Measurements from ENCODE around the gene NACC2. TPM values are rescaled to one million over a fixed set of nuclear protein-coding genes. Genes with fewer than 3 reads are reported as not detected.

Gene NACC2
- total RNA-seq, 1 donor from 2014 or later, result 36.0 TPM

DNA sequence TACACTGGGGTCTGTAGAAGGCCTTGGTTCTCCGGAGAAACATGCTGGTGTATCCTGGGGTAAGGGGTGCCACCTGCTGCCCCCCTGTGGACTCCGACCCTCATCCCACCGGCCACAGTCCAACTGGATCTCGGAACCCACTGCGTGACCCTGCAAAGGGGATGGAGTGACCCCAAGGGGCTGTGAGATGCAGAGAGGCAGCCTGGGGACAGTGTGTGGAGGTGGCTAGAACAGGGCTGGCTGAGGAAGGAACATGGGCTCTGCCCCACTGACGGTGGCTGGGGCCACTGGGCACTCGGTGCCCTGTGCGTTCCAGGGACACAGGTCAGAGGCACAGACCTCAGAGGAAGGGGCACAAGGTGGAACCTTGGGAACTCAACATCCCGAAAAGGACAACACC is 2.3 kb downstream of the NACC2 start:
- no peak for DNase-seq (ENCODE audit: low spot score)

DNA sequence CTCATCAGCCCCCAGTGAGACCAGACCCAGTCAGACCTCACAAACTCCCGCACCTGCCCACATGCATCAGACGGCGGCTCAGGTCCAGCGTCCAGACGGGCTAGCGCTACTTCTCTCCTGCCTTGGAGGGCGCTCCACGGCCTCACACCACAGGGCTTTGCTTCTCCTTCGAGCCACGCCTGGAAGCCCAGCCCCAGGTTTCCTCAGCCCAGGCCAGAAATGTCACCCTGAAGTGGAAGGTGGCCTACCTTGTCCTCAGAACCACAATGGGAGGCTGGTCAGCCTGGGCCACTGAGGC is 2.8 kb downstream of the NACC2 start:
- no peak for DNase-seq (ENCODE audit: low spot score)

DNA sequence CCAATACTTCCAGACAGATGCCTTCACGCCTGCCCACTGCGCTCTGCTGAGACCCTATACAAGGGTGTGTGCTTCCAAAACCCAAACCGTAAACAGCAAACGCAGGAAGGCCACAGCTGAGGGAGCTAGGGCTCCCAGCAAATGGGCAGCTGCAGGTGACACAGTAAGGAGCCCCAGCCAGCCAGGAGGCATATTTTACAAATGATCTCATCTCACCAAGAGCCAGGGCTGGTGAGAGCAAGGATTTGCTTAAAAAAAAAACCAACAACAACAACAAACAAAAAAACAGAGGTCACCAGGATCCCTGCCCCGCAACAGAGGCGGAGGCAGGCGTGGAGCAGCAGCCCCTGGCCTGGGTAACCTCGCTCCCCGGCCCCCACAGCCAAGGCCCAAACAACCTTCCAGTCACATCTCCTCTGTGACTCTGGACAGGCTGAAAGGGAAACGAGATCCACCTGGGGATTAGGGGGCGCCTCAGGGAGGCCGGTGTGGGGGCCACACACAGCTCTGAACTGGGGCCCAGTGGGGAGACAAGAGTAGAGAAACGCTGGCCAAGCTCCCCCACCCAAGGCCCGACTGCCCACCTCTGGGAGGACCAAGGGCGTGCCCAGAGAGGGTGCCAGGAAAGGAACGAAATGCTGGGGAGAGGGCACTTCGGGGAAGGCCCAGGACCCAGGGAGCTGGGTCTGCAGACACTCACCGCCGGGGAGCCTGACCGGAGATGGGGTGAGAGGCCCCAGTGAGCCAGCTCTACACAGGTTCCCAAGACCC is 3.3 kb downstream of the NACC2 start:
- DNase-seq (ENCODE audit: low spot score), result no peak

DNA sequence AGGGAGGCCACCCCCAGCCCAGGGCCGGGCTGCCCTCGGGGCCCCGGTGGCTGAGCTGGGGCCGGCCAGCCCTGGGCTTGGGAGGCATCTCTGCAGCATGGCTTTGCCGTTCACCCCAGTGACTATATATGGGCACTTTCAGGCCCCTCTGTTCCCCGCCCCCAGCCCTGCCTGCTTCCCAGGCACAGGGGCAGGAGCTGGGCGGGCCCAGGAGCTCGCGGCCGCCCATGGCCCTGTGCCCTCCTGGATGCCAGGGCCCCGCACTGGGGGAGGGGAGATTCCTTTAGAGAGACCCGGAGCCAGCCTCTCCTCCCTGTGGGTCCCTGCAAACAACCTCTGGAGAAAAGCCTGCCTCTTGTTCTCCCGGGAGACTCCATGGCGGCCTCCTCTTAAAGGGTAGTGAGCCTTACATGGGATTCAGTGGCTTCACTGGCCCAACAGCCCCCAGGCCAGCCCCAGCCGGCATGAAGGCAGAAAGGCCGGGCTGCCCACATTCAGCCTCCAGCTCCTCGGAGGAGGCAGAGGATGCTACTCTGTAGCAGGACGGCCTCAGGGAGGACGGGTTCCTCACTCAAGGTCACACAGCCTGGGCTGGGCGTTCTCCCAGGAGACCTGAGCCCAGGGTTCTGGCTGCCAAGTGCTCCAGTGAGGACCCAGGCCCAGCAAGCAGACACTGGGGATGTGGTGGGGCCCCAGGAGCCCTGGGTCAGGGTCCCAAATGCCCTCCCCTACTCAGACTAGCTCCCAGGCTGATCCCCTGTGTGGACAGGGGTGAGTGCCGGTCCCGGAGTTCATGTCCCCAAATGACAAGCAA is 4.1 kb downstream of the NACC2 start:
- no peak for DNase-seq (ENCODE audit: low spot score)

DNA sequence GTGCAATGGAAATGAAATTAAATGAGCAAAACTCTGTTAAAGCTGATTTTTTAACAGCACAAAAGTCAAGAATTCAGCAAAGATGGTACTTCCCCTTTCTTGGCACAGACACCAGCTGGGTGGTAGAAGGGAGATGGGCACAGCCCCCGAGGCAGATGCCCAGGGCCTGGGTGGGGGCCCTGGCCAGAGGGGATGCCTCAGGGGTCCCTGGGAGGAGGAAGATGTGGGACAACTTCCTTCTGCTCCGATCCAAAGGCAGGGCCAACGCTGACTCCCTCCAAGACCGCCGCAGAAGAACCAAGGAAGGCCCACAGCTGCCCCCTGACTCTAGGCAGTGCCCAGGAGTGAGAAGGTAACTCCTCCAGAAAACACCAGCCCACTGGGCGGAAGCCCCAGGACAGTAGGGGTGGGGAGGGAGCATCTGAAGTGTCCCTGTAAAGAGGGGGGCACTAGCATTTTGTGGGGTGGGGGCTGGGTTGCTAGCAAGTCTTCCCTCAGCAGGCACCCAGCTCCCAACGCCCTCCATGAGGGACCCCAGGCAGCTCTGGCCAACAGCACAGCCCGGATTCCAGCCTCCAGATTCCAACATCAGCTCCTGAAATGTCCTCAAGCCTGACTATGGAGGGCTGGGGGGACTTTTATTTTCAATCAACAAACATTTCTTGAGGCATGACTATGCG is 4.9 kb downstream of the NACC2 start:
- no peak for DNase-seq (ENCODE audit: low spot score)

DNA sequence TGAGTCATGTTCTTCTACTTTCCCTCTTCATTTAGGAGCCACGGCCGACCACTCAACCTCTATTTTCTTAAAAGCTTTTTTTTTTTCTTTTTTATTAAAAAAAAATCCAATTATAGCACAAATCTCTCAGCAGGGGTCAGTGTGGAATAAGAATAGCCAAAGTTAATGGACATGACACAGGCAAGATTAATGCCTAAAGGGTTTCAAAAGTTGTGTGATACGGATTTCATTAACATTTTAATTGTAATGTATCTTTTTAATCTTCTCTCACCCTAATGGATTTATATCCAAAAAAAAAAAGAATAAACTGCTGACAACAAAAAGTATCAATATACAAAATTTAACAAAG is 5.4 kb downstream of the NACC2 start:
- DNase-seq (ENCODE audit: low spot score), result no peak

DNA sequence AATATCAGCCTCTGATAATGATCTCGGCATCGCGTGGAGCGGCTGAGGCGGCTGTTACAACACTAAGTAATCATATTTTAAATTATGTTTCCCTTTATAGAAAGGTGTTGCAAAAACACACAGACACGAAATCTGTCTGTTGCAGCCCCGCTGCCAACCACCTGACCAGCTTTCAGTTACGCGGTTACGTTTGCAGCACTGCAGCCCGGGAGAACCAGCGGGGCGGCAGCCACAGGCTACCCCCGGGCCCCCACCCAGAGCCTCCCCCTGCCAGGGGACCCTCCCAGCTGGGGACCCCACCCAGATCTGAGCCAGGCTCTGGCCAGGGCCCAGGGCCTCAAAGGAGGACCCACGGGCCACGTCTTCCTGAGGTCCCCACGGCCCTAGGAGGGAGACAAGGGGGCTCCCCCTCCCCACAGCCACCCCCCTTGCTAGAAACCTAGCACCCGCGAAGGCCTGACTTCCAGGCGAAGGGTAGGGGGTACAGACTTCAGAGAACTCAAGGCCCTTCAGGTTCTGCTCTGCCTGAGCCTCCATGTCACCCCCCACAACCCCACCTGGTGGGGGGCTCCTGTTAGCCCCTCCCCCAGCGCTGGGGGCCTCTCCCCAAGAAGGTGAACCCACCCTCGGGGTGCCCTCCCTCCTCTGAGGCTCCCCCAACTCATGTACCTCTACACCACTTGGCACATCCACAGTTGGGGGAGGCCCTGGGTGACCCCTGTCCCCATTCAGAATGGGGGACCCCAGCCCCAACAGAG is 6.0 kb downstream of the NACC2 start:
- DNase-seq (ENCODE audit: low spot score), result no peak

DNA sequence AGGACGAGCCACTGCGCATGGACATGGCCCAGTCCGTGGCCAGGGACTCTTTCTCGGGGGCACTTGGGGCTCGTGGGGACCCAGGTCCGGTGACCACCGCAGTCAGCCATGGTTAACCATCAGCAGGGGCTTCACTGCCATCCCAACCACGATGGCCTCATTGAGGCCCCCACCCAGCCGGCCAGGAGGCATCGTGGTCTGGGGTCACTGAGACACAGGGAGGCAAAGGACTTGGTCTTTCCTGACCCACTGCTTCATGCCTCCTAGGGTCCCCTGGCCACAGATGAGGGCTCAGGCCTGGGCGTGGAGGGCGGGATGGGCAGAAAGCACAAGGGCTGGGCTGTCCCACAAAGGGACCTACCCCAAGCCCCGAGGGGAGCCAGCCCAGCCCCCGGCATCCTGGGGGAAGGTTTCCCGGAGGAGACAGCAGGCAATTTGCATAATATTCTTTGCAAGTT is 6.6 kb downstream of the NACC2 start:
- DNase-seq (ENCODE audit: low spot score), result no peak

DNA sequence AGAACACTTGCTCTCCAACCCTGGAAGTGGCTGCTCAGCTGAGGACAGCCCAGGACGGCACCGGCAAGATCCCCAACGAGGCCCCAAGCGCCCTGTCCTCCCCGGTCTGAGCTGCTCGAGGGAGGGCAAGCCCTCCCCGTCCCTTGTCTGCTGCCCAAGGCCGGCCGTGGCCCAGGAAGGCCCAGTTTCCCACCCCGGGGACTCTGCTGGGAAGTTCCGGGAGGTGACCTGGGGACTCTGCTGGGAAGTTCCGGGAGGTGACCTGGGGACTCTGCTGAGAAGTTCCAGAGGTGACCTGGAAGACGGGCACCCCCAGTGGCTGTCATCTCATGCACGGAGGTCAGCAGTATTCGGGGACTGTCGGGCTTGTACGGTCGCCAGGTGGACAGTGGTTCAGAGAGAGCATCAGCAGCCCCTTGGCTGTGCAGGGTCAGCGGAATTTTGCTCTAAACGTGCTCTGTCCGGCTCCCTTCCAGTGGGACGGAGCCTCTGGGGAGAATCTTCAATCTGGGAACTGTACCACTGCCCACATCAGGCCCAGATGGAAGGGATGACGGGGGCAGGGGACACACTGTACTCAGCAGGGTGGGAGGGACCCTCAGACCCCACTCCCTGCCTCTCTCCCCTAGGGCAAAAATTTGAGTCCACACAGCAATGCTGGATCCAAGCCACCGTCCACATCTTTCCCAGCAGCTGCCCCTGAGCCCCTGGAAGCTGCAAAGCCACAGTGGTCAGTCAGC is 7.2 kb downstream of the NACC2 start:
- no peak for DNase-seq (ENCODE audit: low spot score)

DNA sequence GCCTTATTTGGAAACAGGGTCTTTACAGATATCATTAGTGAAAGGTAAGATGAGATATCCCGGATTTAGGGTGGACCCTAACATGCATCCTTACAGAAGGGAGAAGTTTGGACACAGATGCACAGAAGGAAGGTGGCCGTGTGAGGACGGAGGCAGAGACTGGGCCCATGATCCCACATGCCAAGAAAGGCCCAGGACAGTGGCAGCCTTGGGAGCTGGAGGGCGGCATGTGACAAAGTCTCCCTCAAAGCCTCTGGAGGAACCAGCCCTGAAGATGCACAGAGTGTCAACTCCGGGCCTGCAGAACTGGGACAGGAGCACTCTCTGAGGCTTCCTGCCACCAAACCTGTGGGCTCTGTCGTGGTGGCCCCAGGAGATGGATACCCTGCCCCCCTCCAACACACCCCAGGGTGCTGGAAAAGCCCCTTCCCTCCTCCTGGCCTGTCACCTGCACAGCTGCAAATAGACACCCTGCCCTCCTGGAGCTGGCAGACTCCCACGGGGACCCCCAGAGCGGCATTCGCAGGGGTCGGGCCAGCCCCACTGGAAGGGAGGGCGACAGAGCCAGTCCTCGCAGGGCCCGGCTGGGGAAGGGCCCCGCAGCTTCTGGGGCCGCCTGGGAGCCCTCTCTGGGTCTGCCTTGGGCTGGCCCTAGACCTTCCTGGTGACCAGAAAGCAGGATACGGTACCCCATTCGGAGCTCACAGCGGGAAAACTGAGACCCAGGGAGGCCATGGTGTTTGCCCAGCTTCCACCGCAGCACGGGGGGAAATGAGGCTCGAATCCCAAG is 7.9 kb downstream of the NACC2 start:
- DNase-seq (ENCODE audit: low spot score), result no peak

DNA sequence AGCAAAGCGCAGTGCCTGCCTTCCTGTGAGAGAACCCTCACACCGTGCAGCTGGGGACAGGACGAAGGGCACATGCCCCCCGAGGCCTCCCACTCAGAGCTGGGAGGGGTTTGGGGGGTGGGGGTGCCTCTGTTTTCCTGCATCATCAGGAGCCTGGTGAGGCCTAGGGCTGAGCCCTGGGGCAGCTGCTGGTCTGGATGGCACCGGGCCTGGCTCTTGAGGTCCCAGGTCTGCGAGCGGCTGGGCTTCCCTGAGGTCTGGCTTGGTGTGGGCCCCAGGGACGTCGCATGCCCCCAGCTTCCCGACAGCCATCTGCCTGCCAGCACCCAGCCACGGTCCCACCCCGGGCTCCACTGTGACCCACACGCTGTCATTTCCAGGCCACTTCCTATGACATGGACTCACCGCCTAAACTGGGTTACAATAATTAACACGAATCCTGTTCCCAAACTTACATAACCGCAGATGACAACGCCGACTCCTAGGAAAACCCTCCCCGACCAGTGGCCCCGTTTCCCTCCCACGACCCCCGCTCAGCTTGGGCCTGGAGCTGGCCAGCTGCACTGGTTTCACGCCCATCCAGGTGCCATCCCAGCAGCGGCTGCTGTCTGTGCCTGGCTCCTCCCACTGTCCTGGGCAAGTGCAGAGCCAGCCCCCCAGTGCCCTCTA is 8.7 kb downstream of the NACC2 start:
- no peak for DNase-seq (ENCODE audit: low spot score)

DNA sequence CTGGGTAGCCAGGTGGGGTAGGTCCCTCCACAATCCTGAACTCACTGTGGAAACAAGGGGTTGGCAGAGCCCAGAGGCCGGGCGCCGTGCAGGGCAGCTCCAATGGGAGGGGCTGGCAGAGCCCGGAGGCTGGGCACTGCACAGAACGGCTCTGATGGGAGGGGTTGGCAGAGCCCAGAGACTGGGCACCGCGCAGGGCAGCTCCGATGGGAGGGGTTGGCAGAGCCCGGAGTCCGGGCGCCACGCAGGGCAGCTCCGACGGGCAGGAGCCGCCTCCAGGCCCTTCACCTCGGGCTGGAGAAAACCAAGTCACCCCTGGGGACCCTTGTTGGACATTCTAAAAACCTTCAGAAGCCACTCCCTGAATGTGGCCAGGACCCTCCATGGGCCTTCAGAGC is 9.3 kb downstream of the NACC2 start:
- DNase-seq (ENCODE audit: low spot score), result no peak

DNA sequence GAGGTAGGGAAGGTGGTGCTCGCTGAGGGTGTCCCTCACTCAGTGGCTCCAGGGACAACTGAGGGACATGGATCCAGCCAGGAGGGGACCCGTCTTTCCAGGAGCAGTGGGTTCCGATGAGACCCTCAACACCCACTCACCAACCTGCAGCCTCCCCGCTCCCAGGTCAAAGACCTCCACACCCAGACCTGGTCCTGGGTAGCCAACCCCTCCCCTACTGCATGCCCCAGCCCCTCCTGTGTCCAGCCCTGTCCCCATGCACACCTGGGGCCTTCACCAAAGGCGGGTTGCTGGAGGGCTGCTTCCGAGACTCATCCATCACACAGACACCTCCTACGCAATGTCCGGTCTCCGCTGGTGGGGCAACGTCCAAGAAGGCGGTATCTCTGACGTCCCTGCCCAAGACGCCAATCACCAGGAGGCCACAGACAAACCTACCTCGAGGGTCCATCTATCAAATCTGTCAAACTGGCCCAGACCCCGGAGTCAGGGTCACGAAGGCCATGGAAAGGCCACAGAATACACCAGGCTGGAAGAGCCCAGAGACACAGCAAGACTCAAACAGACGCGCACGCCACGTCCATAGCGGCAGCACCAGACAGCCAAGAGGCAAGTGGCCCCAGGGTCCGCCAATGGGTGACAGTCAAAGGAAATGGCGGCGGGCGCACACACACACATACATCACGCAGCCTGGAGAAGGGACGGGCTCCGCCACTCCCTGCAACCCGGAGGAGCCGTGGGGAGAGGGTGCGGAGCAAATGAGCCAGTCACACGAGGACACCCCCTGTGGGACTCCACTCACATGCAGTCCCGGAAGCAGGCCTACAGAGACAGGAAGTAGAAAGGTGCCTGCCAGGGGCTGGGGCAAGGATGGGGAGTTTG is 10.8 kb downstream of the NACC2 start:
- DNase-seq (ENCODE audit: low spot score), result no peak

DNA sequence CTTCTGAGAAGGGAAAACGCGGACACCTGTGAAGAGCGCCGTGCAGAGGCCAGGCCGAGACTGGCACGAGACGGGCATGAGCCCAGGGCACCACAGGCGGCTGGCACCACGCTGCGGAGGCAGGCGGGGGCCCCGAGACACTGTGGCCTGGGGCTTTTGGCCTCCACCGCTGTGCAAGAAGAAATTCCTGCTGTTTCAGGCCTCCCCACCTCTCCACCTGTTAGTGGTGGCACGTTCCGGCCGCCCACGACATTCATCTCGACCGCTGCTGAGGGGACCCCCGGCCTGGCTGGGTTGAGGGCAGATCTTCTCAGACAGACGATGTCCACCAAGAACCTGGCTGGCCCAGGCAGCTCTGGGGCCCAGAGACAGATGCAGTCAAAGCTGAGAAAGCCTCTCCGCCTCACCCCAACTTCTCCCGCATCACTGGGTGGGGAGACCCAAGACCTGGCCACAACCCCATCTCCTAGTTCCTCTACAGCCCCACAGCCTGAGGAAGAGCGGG is 11.5 kb downstream of the NACC2 start:
- DNase-seq (ENCODE audit: low spot score), result no peak

DNA sequence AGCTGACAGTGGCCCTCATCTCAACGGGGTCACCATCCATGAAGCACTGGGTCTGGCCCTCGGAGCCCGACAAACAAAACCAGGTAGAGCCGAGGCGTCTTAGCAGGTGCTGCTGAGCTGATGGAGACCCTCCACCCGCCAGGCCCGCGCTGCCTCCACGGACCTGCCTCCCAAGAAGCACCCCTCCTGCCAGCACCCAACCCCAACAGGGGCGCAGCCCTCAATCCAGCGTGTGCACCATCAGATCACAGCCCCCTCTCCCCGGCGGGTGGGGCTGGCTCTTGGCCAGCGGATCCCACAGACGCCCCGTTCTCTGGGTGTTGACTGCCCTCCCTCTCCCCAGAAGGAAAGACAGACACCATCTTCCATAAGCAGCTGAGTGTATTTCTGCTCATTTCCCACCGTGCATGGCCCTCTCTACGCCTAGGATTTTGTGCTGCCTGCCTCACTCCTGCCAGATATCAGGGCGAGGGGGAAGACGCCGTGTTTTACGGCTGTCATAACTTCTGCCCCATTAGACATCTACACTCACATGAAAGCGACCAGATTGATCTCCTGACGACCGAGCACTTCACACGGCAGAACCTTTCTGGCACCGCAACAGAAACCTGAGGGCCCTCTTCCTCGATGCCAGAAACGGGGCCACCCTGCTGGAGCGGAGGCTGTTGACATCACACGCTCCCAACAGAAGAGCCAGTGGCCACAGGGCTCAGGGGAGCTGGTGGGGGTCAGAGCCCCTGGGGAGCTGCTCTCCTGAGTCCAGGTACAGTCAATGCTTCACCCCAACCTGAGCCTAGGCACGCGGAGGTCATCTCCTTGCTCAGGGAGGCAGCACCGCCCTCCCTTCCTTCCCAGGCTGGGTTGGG is 12.4 kb downstream of the NACC2 start:
- no peak for DNase-seq (ENCODE audit: low spot score)

DNA sequence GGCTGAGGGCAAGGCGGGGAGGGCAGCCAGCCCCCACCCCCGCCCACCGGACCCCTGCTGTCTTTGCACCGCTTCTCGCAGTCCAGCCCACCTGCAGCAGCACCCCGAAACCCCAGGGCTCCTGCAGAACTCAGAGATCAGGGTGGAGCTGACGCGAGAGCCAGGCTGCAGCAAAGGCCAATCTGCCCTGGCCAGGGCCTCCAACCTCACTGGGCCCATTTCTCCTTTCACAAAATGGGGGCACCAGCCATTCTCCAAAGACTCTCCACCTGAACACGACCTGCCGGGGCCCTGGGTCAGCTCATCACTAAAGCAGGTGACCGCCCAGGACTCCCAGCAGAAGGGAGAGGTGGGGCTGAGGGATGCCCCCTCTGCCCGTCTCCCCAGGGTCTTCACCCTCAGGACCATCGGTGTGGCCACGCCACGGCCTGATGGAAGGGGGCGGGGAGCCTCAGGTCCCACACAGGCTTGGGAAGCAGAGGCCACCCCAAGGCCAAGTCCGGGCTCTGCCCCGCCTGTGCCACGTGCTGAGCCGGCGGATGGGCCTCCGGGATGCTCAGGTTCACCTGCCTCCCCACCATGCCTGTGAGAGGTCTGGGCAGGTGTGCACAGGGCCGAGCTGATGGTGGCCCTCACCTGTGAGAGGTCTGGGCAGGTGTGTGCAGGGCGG is 13.1 kb downstream of the NACC2 start:
- no peak for DNase-seq (ENCODE audit: low spot score)

DNA sequence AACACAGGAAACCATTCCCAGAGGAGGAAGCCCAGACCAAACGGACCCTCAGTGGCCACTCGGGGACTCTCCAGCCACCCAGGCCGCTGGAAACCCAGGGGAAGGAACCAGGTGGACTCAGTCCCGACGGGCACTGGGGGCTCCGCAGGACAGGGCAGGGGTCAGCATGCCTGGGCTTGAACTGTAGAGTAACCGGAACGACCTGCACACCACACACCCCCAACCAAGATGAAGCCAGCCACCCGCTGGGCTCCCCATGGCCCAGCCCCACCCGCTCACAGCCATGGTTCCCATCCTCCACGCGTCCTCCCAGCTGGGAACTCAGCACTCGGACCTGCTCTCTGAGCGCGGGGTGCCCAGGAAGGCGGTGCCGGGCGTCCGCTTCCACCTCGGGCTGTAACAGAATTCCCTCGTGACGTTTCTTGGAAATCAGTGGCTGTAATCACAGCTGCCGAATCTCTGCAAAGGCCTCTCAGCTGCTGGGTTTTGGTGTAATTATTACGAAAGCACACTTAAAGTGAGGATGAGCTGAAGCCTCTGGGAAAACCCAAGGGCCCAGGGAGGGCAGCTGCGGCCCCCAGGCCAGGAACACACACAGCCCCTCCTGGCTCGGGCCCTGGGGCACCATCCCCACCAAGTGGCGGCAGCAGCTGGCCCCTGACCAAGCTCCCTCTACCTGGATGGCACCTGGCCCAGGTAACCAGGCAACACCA is 13.8 kb downstream of the NACC2 start:
- DNase-seq (ENCODE audit: low spot score), result no peak

All from ureter (tissue), 1 donor.